Heart right ventricle (tissue), 16 donors: ENCODE measurements around the gene OTOP3. TPM values are rescaled to one million over a fixed set of nuclear protein-coding genes. Genes with fewer than 3 reads are reported as not detected.
A peak's percentile ranks its signal among the peaks of the same experiment; 100 is the strongest.

Source experiments
- ATAC-seq, 8 donors: fragments of 200-7000 bp; cut with Tn5 transposase; one replicate each; pipeline ENCODE4 v1.9.1; 2020; ENCODE audit warnings: mild to moderate bottlenecking in 8 of 8, moderate library complexity in 8 of 8, moderate number of reproducible peaks in 1 of 8
- DNase-seq, 2 donors: peaks; one replicate each; pipeline ENCODE4 v3.0.0-alpha.2; 2020
- H3K27ac ChIP-seq, 10 donors: fragments of 200-600 bp; sonication (generic) in 2 of 10; one replicate each; pipeline versions ENCODE4 v1.5.0 to v1.8.0; 2020 to 2022; ENCODE audit warnings: mild to moderate bottlenecking in 3 of 10
- H3K27me3 ChIP-seq, 7 donors: fragments of 200-600 bp; one replicate each; pipeline ENCODE4 v1.8.0; 2021 to 2022; ENCODE audit warnings: mild to moderate bottlenecking in 2 of 7
- H3K36me3 ChIP-seq, 9 donors: fragments of 200-600 bp; sonication (generic) in 1 of 9; one replicate each; pipeline versions ENCODE4 v1.5.0 to v1.8.0; 2020 to 2022; ENCODE audit warnings: mild to moderate bottlenecking in 2 of 9
- H3K4me1 ChIP-seq, 9 donors: fragments of 200-600 bp; sonication (generic) in 1 of 9; one replicate each; pipeline versions ENCODE4 v1.5.0 to v1.8.0; 2020 to 2022; ENCODE audit warnings: mild to moderate bottlenecking in 4 of 9
- H3K4me3 ChIP-seq, 10 donors: fragments of 200-600 bp; sonication (generic) in 2 of 10; one replicate each; pipeline versions ENCODE4 v1.5.0 to v1.8.0; 2020 to 2022; ENCODE audit warnings: mild to moderate bottlenecking in 7 of 10, moderate library complexity in 2 of 10
- H3K9me3 ChIP-seq, 11 donors: fragments of 200-600 bp in 10 of 11; sonication (generic) in 2 of 11; one replicate each; pipeline versions ENCODE4 v1.5.0 to v1.8.0; 2013 to 2022; ENCODE audit warnings: mild to moderate bottlenecking in 2 of 11, control low read depth in 1 of 11, moderate library complexity in 1 of 11
- CTCF ChIP-seq, 9 donors: fragments of 200-600 bp; sonication (generic) in 2 of 9; IDR thresholded peaks; one replicate each; pipeline versions ENCODE4 v1.5.0 to v1.8.0; 2021 to 2022; ENCODE audit warnings: antibody characterized with exemption in 9 of 9, mild to moderate bottlenecking in 5 of 9, moderate library complexity in 1 of 9
- WGBS, 2 donors: extraction: QIAGEN DNeasy Blood & Tissue Kit; methylation state at CpG; one replicate each; pipeline ENCODE4 v1.1.7; 2013; ENCODE audit warnings: inconsistent platforms in 1 of 2; 5-methylcytosine and 5-hydroxymethylcytosine counted together
- intact Hi-C, 10 donors: fragments of 100-400 bp; cut with DNase I; formaldehyde crosslinking; loops; one replicate each; pipeline versions ENCODE4 v1.11.1 to v1.14.2; 2022
- polyA plus RNA-seq, 2 donors: library from polyadenylated mRNA; stranded (reverse); fragments of 200-250 nt; gene quantifications; one replicate each; pipeline ENCODE4 v1.2.3, GENCODE V29; 2013
- total RNA-seq, 10 donors: library from RNA; stranded (reverse); fragmentation: NEBNext Ultra II Directional in 3 of 10; extraction: Animal tissue kit (Norgen Biotek cat#: 25700) in 3 of 10; gene quantifications; one replicate each; pipeline versions ENCODE4 v1.2.1 to v1.2.4, GENCODE V29; 2021 to 2023
- donor health status: Arrhythmogenic right ventricular cardiomyopathy.
- donor health status: ischemic (EF 13 %, LVEDD 7.1; RV severe dilation, severe dysfunction).
- donor health status: healthy with polysubstance abuse.
- donor health status: DM: no; HTN: yes; CAD: no.
- donor health status: DM: no; HTN: no; CAD: no.
- donor health status: ischemic (EF 25% LVEDD 6.9; RV normal size, moderate dysfunction).
- donor health status: ischemic (EF 25% LVEDD 5.7; RV mildly dilated, moderate dysfunction).
- donor health status: healthy.
- donor health status: DM: yes; HTN: yes; CAD: no.
- donor health status: Ischemic cardiomyopathy.
- donor health status: ischemic (EF 35%, LVEDD 5.7; RV mildly dilated, moderate dysfunction).
- donor health status: nonischemic (EF 11% LVEDD 7.7; RV severe dilation, severe dysfunction).
- donor health status: DM: yes; HTN: yes; CAD: no.
- donor health status: PGD.
- donor health status: ischemic (EF 29% LVEDD 5.4; RV normal size, mild dysfunction).
- donor health status: nonischemic (EF 23%, LVEDD 6.1; RV moderate dilation, normal function).

OTOP3 gene
- total and polyA plus RNA-seq, 12 donors, result not detected

DNA sequence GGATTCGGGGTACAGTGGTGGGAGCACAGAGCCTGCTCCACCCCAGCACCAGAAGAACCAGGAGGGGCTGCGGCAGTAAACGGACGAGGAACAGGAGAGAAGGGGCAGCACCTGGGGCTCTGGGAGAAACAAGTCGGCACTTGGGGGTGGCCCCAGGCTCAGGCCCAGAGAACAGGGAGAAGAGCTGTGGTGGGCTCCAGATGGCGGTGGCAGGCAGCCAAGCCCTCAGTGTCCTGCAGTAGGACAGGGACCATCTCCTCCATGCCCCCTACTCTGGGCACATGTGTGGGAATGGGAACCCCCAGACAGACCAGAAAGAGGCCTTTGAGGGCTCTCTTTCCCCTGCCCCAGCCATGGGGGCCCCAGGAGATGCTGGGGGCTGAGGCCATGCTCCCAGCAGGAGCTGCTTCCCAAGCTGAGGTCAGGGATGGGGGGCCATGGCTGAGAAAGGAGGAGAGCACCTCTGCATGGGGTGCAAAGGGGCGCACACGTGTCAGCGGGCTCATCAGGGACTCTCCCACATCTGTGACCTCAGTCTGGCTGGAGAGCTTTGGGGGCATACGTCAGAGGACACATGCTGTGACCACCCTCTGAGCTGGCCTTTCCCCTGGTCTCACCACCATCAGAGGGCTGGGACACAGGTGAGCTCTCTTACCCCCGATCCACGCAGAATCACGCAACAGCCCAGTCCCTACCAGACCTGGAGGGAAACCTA, 19.4 kb upstream of the OTOP3 start:
- no peak overlapping the region for H3K4me3 ChIP-seq
- no peak overlapping the region for H3K27ac ChIP-seq
- no peaks in the 10 kb centered on the region for H3K9me3 ChIP-seq
- H3K36me3 ChIP-seq, result no peaks in the 10 kb centered on the region
- DNase-seq, result no peak
- no peak for ATAC-seq
- peaks cover 0 to 10% (median 0%) of the 10 kb centered on the region in 9 donors for H3K4me1 ChIP-seq
- TF ChIP-seq CTCF (IDR thresholded peaks at IDR 0.05), result no peak
- intact Hi-C loops, result no loop called here
- peaks cover 3 to 59% (median 45%) of the 10 kb centered on the region in 7 donors for H3K27me3 ChIP-seq
- WGBS, 2 donors, result 85 to 87% methylated on average over 13 of the region's 13 CpGs

DNA sequence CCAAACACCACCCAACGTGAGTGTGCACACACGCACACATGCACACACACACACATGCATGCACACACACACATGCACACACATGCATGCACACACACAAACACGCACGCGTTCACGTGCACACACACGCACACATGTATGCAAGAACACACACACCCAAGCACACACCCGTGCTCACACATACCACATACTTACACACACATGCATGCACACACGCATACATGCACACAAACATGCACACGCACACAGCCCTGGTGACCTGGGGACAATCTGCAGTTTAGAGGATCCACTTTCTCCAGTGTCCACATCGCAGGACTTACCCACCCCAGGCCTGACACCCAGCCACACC, 18.9 kb upstream of the OTOP3 start:
- Histone ChIP-seq H3K9me3 (no peaks in the 10 kb centered on the region), H3K36me3 (no peaks in the 10 kb centered on the region), H3K27me3 (peaks cover 4 to 64% (median 49%) of the 10 kb centered on the region in 7 donors), H3K4me3 (no peak overlapping the region), H3K27ac (no peak overlapping the region), H3K4me1 (peaks cover 0 to 10% (median 0%) of the 10 kb centered on the region in 9 donors)
- ATAC-seq (no peak), DNase-seq (no peak)
- WGBS, 2 donors, result 90 to 93% methylated on average over 11 of the region's 11 CpGs
- TF ChIP-seq CTCF (IDR thresholded peaks at IDR 0.05), result no peak
- intact Hi-C loops, result no loop called here

DNA sequence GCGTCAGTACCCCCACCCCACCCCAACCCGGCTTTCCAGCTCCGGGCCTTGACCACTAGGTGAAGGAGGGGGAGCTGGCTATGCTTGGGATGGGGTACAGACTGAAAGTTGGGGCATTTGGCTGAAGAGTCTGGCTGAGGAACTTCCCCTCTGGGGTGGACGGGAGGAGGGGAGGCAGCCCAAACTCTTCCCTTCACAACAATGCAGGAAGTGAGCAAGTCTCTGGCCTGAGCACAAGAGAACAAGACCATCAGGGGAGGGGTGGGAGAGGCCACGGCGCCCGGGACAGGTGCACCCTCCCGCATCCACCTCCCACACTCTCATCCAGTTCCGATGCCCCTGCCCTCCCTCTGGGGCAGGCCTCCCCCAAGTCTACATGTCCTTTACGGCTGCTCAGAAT, 18.3 kb upstream of the OTOP3 start:
- Histone ChIP-seq H3K27me3 (peaks cover 4 to 69% (median 55%) of the 10 kb centered on the region in 7 donors), H3K9me3 (no peaks in the 10 kb centered on the region), H3K4me3 (no peak overlapping the region), H3K36me3 (no peaks in the 10 kb centered on the region), H3K4me1 (peaks cover 0 to 10% (median 0%) of the 10 kb centered on the region in 9 donors), H3K27ac (no peak overlapping the region)
- TF ChIP-seq CTCF (IDR thresholded peaks at IDR 0.05), result no peak
- ATAC-seq (peak in 2 of 8 donors; percentile 32 to 40), DNase-seq (no peak)
- intact Hi-C loops, result no loop called here
- WGBS, 2 donors, result 54 to 67% methylated on average over 10 of the region's 10 CpGs

DNA sequence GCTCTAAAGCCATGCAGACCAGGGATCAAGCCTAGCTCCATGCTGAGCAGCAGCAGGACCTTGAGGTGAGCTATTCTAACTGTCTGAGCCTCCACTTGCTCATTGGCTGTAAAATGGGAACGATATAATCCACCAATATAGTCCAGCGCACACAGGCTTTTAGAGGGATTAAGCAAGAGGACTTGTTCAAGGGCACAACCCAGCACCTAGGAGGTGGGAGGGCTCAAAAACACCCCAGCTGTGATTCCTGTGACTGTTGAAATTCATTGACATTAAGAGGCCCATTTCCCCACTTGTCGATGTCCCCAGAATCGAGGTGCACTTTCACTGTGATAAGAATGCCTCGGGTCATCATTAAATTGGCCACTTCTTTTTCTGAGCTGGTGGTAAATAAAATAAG, 16.8 kb upstream of the OTOP3 start:
- no peak overlapping the region for H3K4me3 ChIP-seq
- H3K27ac ChIP-seq, result no peak overlapping the region
- no peaks in the 10 kb centered on the region for H3K9me3 ChIP-seq
- H3K4me1 ChIP-seq, result peaks cover 0 to 22% (median 13%) of the 10 kb centered on the region in 9 donors
- TF ChIP-seq CTCF (IDR thresholded peaks at IDR 0.05), result no peak
- 89 to 93% methylated on average over 5 of the region's 5 CpGs for WGBS, 2 donors
- DNase-seq, result no peak
- no peak for ATAC-seq
- H3K36me3 ChIP-seq, result no peaks in the 10 kb centered on the region
- peaks cover 13 to 84% (median 69%) of the 10 kb centered on the region in 7 donors for H3K27me3 ChIP-seq
- intact Hi-C loops, result no loop called here
